HuH-7.5 (cell line): ENCODE results near the gene LRRC8A.

Experiments
- DNase-seq: peaks from one replicate; pipeline ENCODE4 v3.0.0; 2011; ENCODE audit warnings: low spot score

The LRRC8A gene

GRCh38 chr9:128902351-128903078 is 20.6 kb downstream of the LRRC8A start:
- no peak for DNase-seq

- no peak for DNase-seq
These were observed 21.1 kb downstream of the LRRC8A start for GRCh38 chr9:128903079-128903461.

GRCh38 chr9:128903871-128904620 is 22.1 kb downstream of the LRRC8A start:
- DNase-seq: no peak

- no peak for DNase-seq
These were observed 24.0 kb downstream of the LRRC8A start for GRCh38 chr9:128905964-128906363.

- no peak for DNase-seq
These were observed 24.8 kb downstream of the LRRC8A start for GRCh38 chr9:128906741-128907140.

GRCh38 chr9:128908372-128908771 is 26.4 kb downstream of the LRRC8A start:
- DNase-seq: no peak

- no peak for DNase-seq
These were observed 27.9 kb downstream of the LRRC8A start for GRCh38 chr9:128909859-128910258.

GRCh38 chr9:128910906-128911305 is 29.0 kb downstream of the LRRC8A start:
- DNase-seq: no peak

GRCh38 chr9:128911529-128912035 is 29.6 kb downstream of the LRRC8A start:
- DNase-seq: no peak

GRCh38 chr9:128912270-128912853 is 30.4 kb downstream of the LRRC8A start:
- DNase-seq: no peak

- no peak for DNase-seq
These were observed 31.3 kb downstream of the LRRC8A start for GRCh38 chr9:128913048-128913900.

GRCh38 chr9:128913995-128914772 is 32.3 kb downstream of the LRRC8A start:
- no peak for DNase-seq

- DNase-seq: no peak
These were observed 34.3 kb downstream of the LRRC8A start for GRCh38 chr9:128916204-128916603.

GRCh38 chr9:128916745-128917144 is 34.8 kb downstream of the LRRC8A start:
- DNase-seq: no peak

GRCh38 chr9:128917151-128917849 is 35.4 kb downstream of the LRRC8A start:
- no peak for DNase-seq

- no peak for DNase-seq
These were observed 37.0 kb downstream of the LRRC8A start for GRCh38 chr9:128918921-128919320.

GRCh38 chr9:128919402-128920089 is 37.6 kb downstream of the LRRC8A start:
- no peak for DNase-seq

- no peak for DNase-seq
These were observed 38.6 kb downstream of the LRRC8A start, which contains the start of gene PHYHD1 for GRCh38 chr9:128920381-128921058. Gene PHYHD1 (plus strand): TSS chr9:128920982. CDS start chr9:128922324, 1,342 bp downstream.
